Putamen (tissue), 1 donor: ENCODE data around the gene KPTN.
"Not testable (repeated sequence)": the region's sequence is repeated elsewhere in the genome, so short reads cannot be mapped to it uniquely, and the experiment has no call there.

ENCODE experiments used
- DNase-seq: peaks from one replicate; pipeline ENCODE4 v3.0.0-alpha.2; 2016; ENCODE audit warnings: low spot score

The KPTN gene

GRCh38 chr19:47491358-47492136, 7.5 kb upstream of the KPTN start:
- no peak for DNase-seq

- no peak for DNase-seq
Measured at GRCh38 chr19:47490847-47491246, 6.8 kb upstream of the KPTN start.

- DNase-seq = no peak
Measured at GRCh38 chr19:47490031-47490430, 6.0 kb upstream of the KPTN start.

- DNase-seq = no peak
Measured at GRCh38 chr19:47489072-47489914, 5.3 kb upstream of the KPTN start.

GRCh38 chr19:47487551-47488515, 3.8 kb upstream of the KPTN start:
- no peak for DNase-seq

GRCh38 chr19:47486900-47487299, 2.9 kb upstream of the KPTN start:
- no peak for DNase-seq

GRCh38 chr19:47486220-47486619, 2.2 kb upstream of the KPTN start:
- DNase-seq = not testable (repeated sequence)

- DNase-seq = no peak
Measured at GRCh38 chr19:47485210-47485609, 1.2 kb upstream of the KPTN start.

- DNase-seq = no peak
Measured at GRCh38 chr19:47483200-47483599, 819 bp downstream of the KPTN start.

GRCh38 chr19:47481460-47482052, 2.5 kb downstream of the KPTN start:
- DNase-seq = no peak

- DNase-seq = no peak
Measured at GRCh38 chr19:47480658-47481057, 3.4 kb downstream of the KPTN start.

GRCh38 chr19:47479701-47480503, 4.1 kb downstream of the KPTN start:
- DNase-seq = no peak

GRCh38 chr19:47476438-47476972, 7.5 kb downstream of the KPTN start:
- DNase-seq = no peak

- DNase-seq = no peak
Measured at GRCh38 chr19:47475465-47475864, 8.6 kb downstream of the KPTN start.

- no peak for DNase-seq
Measured at GRCh38 chr19:47473336-47473735, 10.7 kb downstream of the KPTN start.

- no peak for DNase-seq
Measured at GRCh38 chr19:47471733-47472457, 12.1 kb downstream of the KPTN start, which contains the start of gene SLC8A2. Gene SLC8A2, minus strand, starts transcription at chr19:47471893. Its CDS starts 5,490 bp downstream, at chr19:47466403.

- no peak for DNase-seq
Measured at GRCh38 chr19:47471381-47471732, 12.7 kb downstream of the KPTN start.

- DNase-seq = no peak
Measured at GRCh38 chr19:47470447-47471195, 13.4 kb downstream of the KPTN start.

- DNase-seq = no peak
Measured at GRCh38 chr19:47469719-47470118, 14.3 kb downstream of the KPTN start.
